Transverse colon (tissue), 4 donors: ENCODE data around the gene ACTRT1. TPM values are rescaled to one million over a fixed set of nuclear protein-coding genes. Genes with fewer than 3 reads are reported as not detected.

Source experiments
- DNase-seq: peaks from one replicate; pipeline ENCODE4 v3.0.0-alpha.2; 2019
- H3K27ac ChIP-seq, 4 donors: fragments of 200-600 bp; sonication (generic); 2 replicates each; pipeline ENCODE4 v1.5.1; 2016 to 2018; ENCODE audit warnings: inconsistent platforms in 4 of 4
- H3K27me3 ChIP-seq: fragments of 200-600 bp; sonication (generic); 2 replicates; pipeline ENCODE4 v1.5.1; 2017; ENCODE audit warnings: inconsistent platforms
- H3K36me3 ChIP-seq, 4 donors: fragments of 200-600 bp; sonication (generic); 2 replicates each; pipeline ENCODE4 v1.5.1; 2017 to 2019; ENCODE audit warnings: inconsistent platforms in 4 of 4
- H3K4me1 ChIP-seq, 4 donors: fragments of 200-600 bp; sonication (generic); 2 replicates each; pipeline ENCODE4 v1.5.1; 2017 to 2020; ENCODE audit warnings: inconsistent platforms in 4 of 4
- H3K4me3 ChIP-seq, 4 donors: fragments of 200-600 bp; sonication (generic); 1 replicate in 1 of 4; 2 replicates in 3 of 4; pipeline versions ENCODE4 v1.5.1 to v1.6.1; 2017 to 2019; ENCODE audit warnings: inconsistent platforms in 4 of 4
- H3K9me3 ChIP-seq, 2 donors: fragments of 200-600 bp; sonication (generic); 2 replicates each; pipeline ENCODE4 v1.5.1; 2017 to 2019; ENCODE audit warnings: inconsistent platforms in 2 of 2
- CTCF ChIP-seq, 5 experiments: fragments of 200-600 bp in 3 of 5; fragments of 450-650 bp in 2 of 5; sonication (generic) in 3 of 5; IDR thresholded peaks; 1 replicate in 2 of 5; 2 replicates in 3 of 5; pipeline ENCODE4 v1.5.1; 2016 to 2017; ENCODE audit warnings: antibody characterized with exemption in 5 of 5, inconsistent platforms in 3 of 5, mild to moderate bottlenecking in 2 of 5, moderate library complexity in 1 of 5
- EP300 ChIP-seq: sonication (generic); formaldehyde crosslinking; IDR thresholded peaks from one replicate; pipeline ENCODE4 v1.6.1; 2017; ENCODE audit warnings: antibody characterized with exemption, low read depth
- POLR2A ChIP-seq: fragments of 450-650 bp; IDR thresholded peaks from one replicate; pipeline ENCODE4 v1.6.1; 2016; ENCODE audit warnings: antibody characterized with exemption, mild to moderate bottlenecking, moderate library complexity
- POLR2AphosphoS5 ChIP-seq, 3 donors: sonication (generic); formaldehyde crosslinking; IDR thresholded peaks; one replicate each; pipeline ENCODE4 v1.6.1; 2016; ENCODE audit warnings: antibody characterized with exemption in 3 of 3
- WGBS, 2 donors: methylation state at CpG; one replicate each; pipeline ENCODE4 v1.1.5; 2018; ENCODE audit warnings: low coverage in 1 of 2; 5-methylcytosine and 5-hydroxymethylcytosine counted together
- in situ Hi-C, 4 donors: fragments of 200-750 bp; cut with MboI; loops; one replicate each; pipeline versions ENCODE4 v1.15.0 to v1.15.1; 2017; ENCODE audit warnings: low sequenced_read_pairs in 3 of 4, low pct_ligation_motif_present in 1 of 4, low pct_unique_long_range_greater_than_20kb in 1 of 4
- intact Hi-C: fragments of 100-400 bp; cut with DNase I; formaldehyde crosslinking; loops from one replicate; pipeline ENCODE4 v1.15.1; 2023; ENCODE audit warnings: low total_unique reads
- total RNA-seq, 4 donors: library from RNA; depleted of rRNA; stranded (reverse); fragments of >200 nt; gene quantifications; one replicate each; pipeline ENCODE4 v1.1.0, GENCODE V29; 2016

Gene ACTRT1
- total RNA-seq = not detected

DNA sequence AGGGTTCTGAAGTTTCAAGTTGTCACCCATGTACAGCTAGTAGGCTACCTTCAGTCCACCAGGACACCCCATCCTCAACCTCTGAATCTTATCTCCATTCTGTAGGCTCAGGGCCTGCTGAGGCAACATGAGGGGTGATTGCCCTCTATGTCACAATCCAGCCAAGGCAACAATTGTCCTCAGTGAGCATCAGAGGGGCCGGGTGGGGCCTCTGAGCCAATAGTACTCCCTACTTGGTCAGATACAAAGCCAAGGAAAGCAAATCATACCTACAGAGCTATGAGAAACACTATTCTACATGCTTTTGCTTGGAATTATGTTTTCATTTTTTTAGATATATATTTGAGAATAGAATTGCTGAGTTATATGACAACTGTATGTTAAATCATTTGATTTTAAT is at the start of gene ACTRT1:
ACTRT1 (minus strand) TSS at position 101 of the 400 bp plus-strand sequence. CDS start 197 bp downstream, outside the sequence.
- Histone ChIP-seq H3K4me3 (no peak within 1 kb of the TSS), H3K36me3 (no peaks in the 10 kb centered on the region), H3K9me3 (no peaks in the 10 kb centered on the region), H3K27me3 (no peaks in the 10 kb centered on the region), H3K27ac (no peak within 1 kb of the TSS), H3K4me1 (no peaks in the 10 kb centered on the region)
- in situ Hi-C loops (no loop called here), intact Hi-C loops (no loop called here)
- 33% methylated on average over 1 of the region's 1 CpG; no CpG with 5 or more reads in 1 of the 2 donors for WGBS, 2 donors
- no peak for DNase-seq
- TF ChIP-seq POLR2A (no peak), EP300 (no peak), POLR2AphosphoS5 (IDR thresholded peaks at IDR 0.05) (no peak), CTCF (IDR thresholded peaks at IDR 0.05) (no peak)

DNA sequence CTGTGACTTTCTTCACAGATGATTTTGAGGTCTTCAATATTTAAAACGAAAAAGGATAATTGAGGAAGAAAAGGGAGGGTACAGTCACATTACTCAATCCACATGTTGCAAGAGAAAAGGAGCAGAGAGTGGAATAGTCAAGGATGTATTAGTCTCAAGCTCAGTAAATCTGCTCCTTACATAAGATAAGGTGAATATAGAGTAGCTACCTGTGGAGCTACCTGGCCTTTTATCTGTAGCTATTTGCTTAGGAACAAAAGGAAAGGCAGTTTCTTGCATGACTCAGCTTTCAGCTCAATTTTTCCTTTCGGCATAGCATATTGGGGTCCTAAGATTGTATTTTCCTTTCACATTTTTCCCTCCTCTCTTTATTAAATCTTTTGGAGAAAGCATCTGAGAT is 26.3 kb upstream of the ACTRT1 start:
- H3K9me3 ChIP-seq = no peaks in the 10 kb centered on the region
- intact Hi-C loops (no loop called here), in situ Hi-C loops (no loop called here)
- no peaks in the 10 kb centered on the region for H3K4me1 ChIP-seq
- H3K4me3 ChIP-seq = no peak overlapping the region
- H3K36me3 ChIP-seq = no peaks in the 10 kb centered on the region
- DNase-seq = no peak
- 59 to 71% methylated on average over 1 to 2 of the region's 2 CpGs for WGBS, 2 donors
- TF ChIP-seq POLR2AphosphoS5 (IDR thresholded peaks at IDR 0.05) (no peak), POLR2A (no peak), EP300 (no peak), CTCF (IDR thresholded peaks at IDR 0.05) (no peak)
- no peaks in the 10 kb centered on the region for H3K27me3 ChIP-seq
- H3K27ac ChIP-seq = no peak overlapping the region

DNA sequence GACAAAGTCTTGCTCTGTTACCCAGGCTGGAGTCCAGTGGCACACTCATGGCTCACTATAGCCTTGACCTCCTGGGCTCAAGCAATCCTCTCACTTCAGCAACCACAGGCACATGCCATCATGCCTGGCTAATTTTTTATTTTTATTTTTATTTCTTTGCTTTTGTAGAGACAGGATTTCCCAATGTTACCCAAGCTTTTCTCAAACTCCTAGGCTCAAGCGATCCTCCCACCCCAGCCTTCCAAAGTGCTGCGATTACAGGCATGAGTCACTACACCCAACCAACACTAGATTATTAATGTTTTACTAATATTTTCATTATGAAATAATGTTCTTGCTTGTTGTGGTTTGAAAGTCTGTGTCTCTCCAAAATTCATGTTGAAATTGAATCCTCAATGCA is 5.2 kb upstream of the ACTRT1 start:
- DNase-seq = no peak
- no peaks in the 10 kb centered on the region for H3K4me1 ChIP-seq
- TF ChIP-seq EP300 = no peak
- no peak for TF ChIP-seq POLR2AphosphoS5 (IDR thresholded peaks at IDR 0.05)
- no peak for TF ChIP-seq POLR2A
- TF ChIP-seq CTCF (IDR thresholded peaks at IDR 0.05) = no peak
- intact Hi-C loops (no loop called here), in situ Hi-C loops (no loop called here)
- no peaks in the 10 kb centered on the region for H3K27me3 ChIP-seq
- 91% methylated on average over 2 of the region's 2 CpGs; no CpG with 5 or more reads in 1 of the 2 donors for WGBS, 2 donors
- H3K4me3 ChIP-seq = no peak overlapping the region
- H3K27ac ChIP-seq = no peak overlapping the region
- H3K36me3 ChIP-seq = no peaks in the 10 kb centered on the region
- no peaks in the 10 kb centered on the region for H3K9me3 ChIP-seq

GRCh38 chrX:128051526-128051925 is 677 bp downstream of the ACTRT1 start:
- Histone ChIP-seq H3K27ac (no peak overlapping the region), H3K27me3 (no peaks in the 10 kb centered on the region), H3K9me3 (no peaks in the 10 kb centered on the region), H3K36me3 (no peaks in the 10 kb centered on the region), H3K4me1 (no peaks in the 10 kb centered on the region), H3K4me3 (no peak overlapping the region)
- intact Hi-C loops (no loop called here), in situ Hi-C loops (no loop called here)
- no peak for TF ChIP-seq POLR2A
- no peak for TF ChIP-seq CTCF (IDR thresholded peaks at IDR 0.05)
- no peak for TF ChIP-seq POLR2AphosphoS5 (IDR thresholded peaks at IDR 0.05)
- TF ChIP-seq EP300 = no peak
- 77% methylated on average over 10 of the region's 10 CpGs; no CpG with 5 or more reads in 1 of the 2 donors for WGBS, 2 donors
- no peak for DNase-seq
